Peyer's patch (tissue), 4 donors: Measurements from ENCODE around the gene ELMO1. TPM values are rescaled to one million over a fixed set of nuclear protein-coding genes. Genes with fewer than 3 reads are reported as not detected.
A peak's percentile ranks its signal among the peaks of the same experiment; 100 is the strongest.

Experiments
- DNase-seq, 3 donors: peaks; one replicate each; pipeline ENCODE4 v3.0.0-alpha.2; 2017 to 2019
- H3K27ac ChIP-seq, 4 donors: fragments of 200-600 bp; sonication (generic); one replicate each; pipeline ENCODE4 v1.5.1; 2016 to 2019
- H3K27me3 ChIP-seq, 2 donors: fragments of 200-600 bp; sonication (generic); one replicate each; pipeline ENCODE4 v1.5.1; 2019
- H3K36me3 ChIP-seq, 3 donors: fragments of 200-600 bp; sonication (generic); one replicate each; pipeline ENCODE4 v1.5.1; 2016 to 2019
- H3K4me1 ChIP-seq, 4 donors: fragments of 200-600 bp; sonication (generic); one replicate each; pipeline ENCODE4 v1.5.1; 2016 to 2019
- H3K4me3 ChIP-seq, 4 donors: fragments of 200-600 bp; sonication (generic); 1 replicate in 3 of 4; 2 replicates in 1 of 4; pipeline ENCODE4 v1.5.1; 2016 to 2019; ENCODE audit warnings: mild to moderate bottlenecking in 1 of 4
- H3K9me3 ChIP-seq, 4 donors: fragments of 200-600 bp; sonication (generic); one replicate each; pipeline ENCODE4 v1.5.1; 2016 to 2019; ENCODE audit warnings: mild to moderate bottlenecking in 1 of 4
- CTCF ChIP-seq, 6 experiments: fragments of 450-650 bp in 4 of 6; fragments of 200-600 bp in 2 of 6; sonication (generic) in 1 of 6; IDR thresholded peaks; one replicate each; pipeline ENCODE4 v1.5.1; 2017 to 2019; ENCODE audit warnings: antibody characterized with exemption in 6 of 6, mild to moderate bottlenecking in 3 of 6, moderate library complexity in 1 of 6
- POLR2A ChIP-seq, 2 donors: fragments of 450-650 bp; IDR thresholded peaks; one replicate each; pipeline ENCODE4 v1.5.1; 2017; ENCODE audit warnings: antibody characterized with exemption in 2 of 2, mild to moderate bottlenecking in 2 of 2, moderate library complexity in 2 of 2
- total RNA-seq, 4 donors: library from RNA; depleted of rRNA; stranded (reverse); fragments of >200 nt; gene quantifications; one replicate each; pipeline ENCODE4 v1.1.0, GENCODE V29; 2016

ELMO1 gene
- total RNA-seq, 4 donors from 2014 or later = 43.1 to 381 (median 72.2) TPM

- Histone ChIP-seq H3K36me3 (no peaks in the 10 kb centered on the region), H3K4me3 (no peak overlapping the region), H3K9me3 (no peaks in the 10 kb centered on the region), H3K27ac (no peak overlapping the region), H3K27me3 (no peaks in the 10 kb centered on the region), H3K4me1 (peaks cover 0 to 3% (median 0%) of the 10 kb centered on the region in 4 donors)
- TF ChIP-seq POLR2A (IDR thresholded peaks at IDR 0.05) (no peak), CTCF (IDR thresholded peaks at IDR 0.05) (no peak)
- DNase-seq = no peak
These were observed 487.0 kb downstream of the ELMO1 start for GRCh38 chr7:36961693-36962092.

- H3K36me3 ChIP-seq = no peaks in the 10 kb centered on the region
- H3K4me1 ChIP-seq = peaks cover 0 to 3% (median 0%) of the 10 kb centered on the region in 4 donors
- H3K9me3 ChIP-seq = no peaks in the 10 kb centered on the region
- H3K4me3 ChIP-seq = no peak overlapping the region
- no peaks in the 10 kb centered on the region for H3K27me3 ChIP-seq
- no peak for DNase-seq
- H3K27ac ChIP-seq = no peak overlapping the region
- TF ChIP-seq POLR2A (IDR thresholded peaks at IDR 0.05) = no peak
- TF ChIP-seq CTCF (IDR thresholded peaks at IDR 0.05) = no peak
These were observed 487.6 kb downstream of the ELMO1 start for GRCh38 chr7:36961097-36961496.

GRCh38 chr7:36960105-36960504 lies 488.6 kb downstream of the ELMO1 start:
- TF ChIP-seq CTCF (IDR thresholded peaks at IDR 0.05) = no peak
- no peak for TF ChIP-seq POLR2A (IDR thresholded peaks at IDR 0.05)
- DNase-seq = no peak
- H3K9me3 ChIP-seq = no peaks in the 10 kb centered on the region
- H3K4me1 ChIP-seq = peaks cover 0 to 3% (median 0%) of the 10 kb centered on the region in 4 donors
- H3K36me3 ChIP-seq = no peaks in the 10 kb centered on the region
- H3K4me3 ChIP-seq = no peak overlapping the region
- no peak overlapping the region for H3K27ac ChIP-seq
- H3K27me3 ChIP-seq = no peaks in the 10 kb centered on the region

- H3K36me3 ChIP-seq = no peaks in the 10 kb centered on the region
- H3K27me3 ChIP-seq = no peaks in the 10 kb centered on the region
- H3K4me3 ChIP-seq = no peak overlapping the region
- TF ChIP-seq POLR2A (IDR thresholded peaks at IDR 0.05) (no peak), CTCF (IDR thresholded peaks at IDR 0.05) (no peak)
- peaks cover 0 to 3% (median 0%) of the 10 kb centered on the region in 4 donors for H3K4me1 ChIP-seq
- DNase-seq = no peak
- no peak overlapping the region for H3K27ac ChIP-seq
- H3K9me3 ChIP-seq = no peaks in the 10 kb centered on the region
These were observed 490.4 kb downstream of the ELMO1 start for GRCh38 chr7:36958111-36958733.

GRCh38 chr7:36957620-36958019 lies 491.0 kb downstream of the ELMO1 start:
- TF ChIP-seq POLR2A (IDR thresholded peaks at IDR 0.05) = no peak
- no peak for TF ChIP-seq CTCF (IDR thresholded peaks at IDR 0.05)
- H3K27me3 ChIP-seq = no peaks in the 10 kb centered on the region
- H3K4me3 ChIP-seq = no peak overlapping the region
- DNase-seq = peak in 2 of 3 donors; percentile 37 to 62
- no peaks in the 10 kb centered on the region for H3K36me3 ChIP-seq
- no peaks in the 10 kb centered on the region for H3K9me3 ChIP-seq
- peaks cover 0 to 3% (median 0%) of the 10 kb centered on the region in 4 donors for H3K4me1 ChIP-seq
- no peak overlapping the region for H3K27ac ChIP-seq
